ENCODE data around the gene CNTN4. TPM values are rescaled to one million over a fixed set of nuclear protein-coding genes. Genes with fewer than 3 reads are reported as not detected.

The CNTN4 gene
- total and polyA plus RNA-seq, 2 of the 8 experiments (the other 6 are each of a cell fraction or from before 2014, with no cell fraction given) = 0.41 to 2.2 TPM

- Histone ChIP-seq H3K4ac (replicated peaks; ENCODE audit: insufficient read length, low read depth, low read length) (no peak overlapping the region), H2AFZ (ENCODE audit: low read length) (no peak overlapping the region), H3K4me2 (ENCODE audit: insufficient read depth in 1 of 2, low read depth in 2 of 2, low read length in 2 of 2) (no peak overlapping the region), H3K27ac (ENCODE audit: low read depth, low read length) (no peak overlapping the region), H4K20me1 (replicated peaks in 1 of 2; ENCODE audit: control insufficient read depth in 1 of 2, insufficient read depth in 2 of 2, low read length in 2 of 2) (no peaks in the 10 kb centered on the region), H3K4me1 (replicated peaks in 1 of 4; ENCODE audit: control insufficient read depth in 3 of 4, insufficient read depth in 4 of 4, low read length in 3 of 4) (peaks cover 0 to 2% (median 0%) of the 10 kb centered on the region in 4 experiments; a peak in 2 of 7 replicates), H4K91ac (replicated peaks; ENCODE audit: insufficient read length, low read length) (no peak overlapping the region), H4K8ac (ENCODE audit: extremely low read depth, insufficient read depth, low read length) (no peak overlapping the region), H3K23me2 (ENCODE audit: low read depth, low read length) (no peaks in the 10 kb centered on the region), H3K56ac (replicated peaks; ENCODE audit: insufficient read length, low read depth, low read length) (no peak overlapping the region), H4K5ac (ENCODE audit: insufficient read length, low read depth, low read length) (no peak overlapping the region), H3K4me3 (ENCODE audit: extremely low read depth in 1 of 4, insufficient read depth in 2 of 4, low read depth in 3 of 4, low read length in 4 of 4) (no peak overlapping the region), H3K79me2 (ENCODE audit: control insufficient read depth in 1 of 2, insufficient read depth in 2 of 2, low read length in 2 of 2) (no peaks in the 10 kb centered on the region), H2BK15ac (ENCODE audit: low read length) (no peak overlapping the region), H3K9ac (replicated peaks in 1 of 4; ENCODE audit: extremely low read depth in 1 of 4, low read depth in 3 of 4, low read length in 3 of 4) (no peak overlapping the region), H2BK5ac (ENCODE audit: low read depth, low read length) (no peak overlapping the region), H3K23ac (ENCODE audit: insufficient read length) (no peak overlapping the region), H2BK20ac (ENCODE audit: low read length) (no peak overlapping the region), H3K36me3 (ENCODE audit: control insufficient read depth in 2 of 4, insufficient read depth in 4 of 4, low read length in 3 of 4) (no peaks in the 10 kb centered on the region), H2BK120ac (replicated peaks; ENCODE audit: low read depth, low read length) (no peak overlapping the region), H3K9me3 (ENCODE audit: insufficient read depth in 2 of 2, low read depth in 1 of 2, low read length in 1 of 2) (no peaks in the 10 kb centered on the region), H2AK5ac (ENCODE audit: low read depth, low read length) (no peak overlapping the region), H3K27me3 (replicated peaks in 1 of 4; ENCODE audit: control insufficient read depth in 3 of 4, extremely low read depth in 1 of 4, insufficient read depth in 3 of 4, low read length in 3 of 4) (peaks cover 0 to 4% (median 2%) of the 10 kb centered on the region in 4 experiments; a peak in 4 of 7 replicates), H3K18ac (ENCODE audit: extremely low read depth, low read length) (no peak overlapping the region), H3K14ac (ENCODE audit: insufficient read length) (no peak overlapping the region), H3K79me1 (ENCODE audit: low read depth, low read length) (no peaks in the 10 kb centered on the region), H2BK12ac (ENCODE audit: low read depth, low read length) (no peak overlapping the region)
- DNase-seq (ENCODE audit: low read depth in 1 of 2, low spot score in 2 of 2) (no peak), FAIRE-seq (no peak)
- POLR2A ChIA-PET (ENCODE audit: partially characterized antibody) = no interaction called here
- CTCF ChIA-PET (ENCODE audit: partially characterized antibody) = no interaction called here
- 82% methylated on average over 4 of the region's 4 CpGs; no CpG with 5 or more reads in 1 of the 2 experiments for WGBS, 2 experiments (ENCODE audit: extremely low coverage in 1 of 2, insufficient coverage in 1 of 2, insufficient read length in 1 of 2, insufficient replicate concordance in 2 of 2, low coverage in 1 of 2, low lambda C conversion rate in 2 of 2, missing lambda C conversion rate in 1 of 2)
- TF ChIP-seq FOSL1 (IDR thresholded peaks at IDR 0.05; ENCODE audit: insufficient read depth, low read depth, low read length) (no peak), CHD1 (IDR thresholded peaks at IDR 0.05; ENCODE audit: low read depth, low read length) (no peak), KDM4A (IDR thresholded peaks at IDR 0.05; ENCODE audit: low read depth, low read length, severe bottlenecking) (no peak), KDM5A (IDR thresholded peaks at IDR 0.05; ENCODE audit: low read length) (no peak), BRCA1 (IDR thresholded peaks at IDR 0.05; ENCODE audit: low read depth, low read length) (no peak), CTCF (IDR thresholded peaks at IDR 0.05; ENCODE audit: control extremely low read depth in 1 of 3, insufficient read depth in 1 of 3, low read depth in 1 of 3, low read length in 3 of 3) (no peak), RFX5 (IDR thresholded peaks at IDR 0.05; ENCODE audit: borderline replicate concordance, low read depth, low read length) (no peak), PHF8 (conservative IDR thresholded peaks at IDR 0.05; ENCODE audit: low read depth, low read length) (no peak), TEAD4 (IDR thresholded peaks at IDR 0.05; ENCODE audit: low read depth, low read length) (no peak), SP4 (IDR thresholded peaks at IDR 0.05; ENCODE audit: low read length) (no peak), TAF7 (optimal IDR thresholded peaks at IDR 0.05; ENCODE audit: borderline replicate concordance, low read depth, low read length) (no peak), YY1 (IDR thresholded peaks at IDR 0.05; ENCODE audit: low read depth, low read length) (no peak)
Observed at GRCh38 chr3:2513986-2514385, 415.3 kb downstream of the CNTN4 start.
